Fibroblast of lung (primary cell): ENCODE results near the gene HOXA7. TPM values are rescaled to one million over a fixed set of nuclear protein-coding genes. Genes with fewer than 3 reads are reported as not detected.

Source experiments
- DNase-seq, 2 donors: peaks; one replicate each; pipeline versions ENCODE4 v3.0.0 to v3.0.0-alpha.2; 2010; ENCODE audit warnings: low read depth in 2 of 2
- H2AFZ ChIP-seq: 2 replicates; pipeline ENCODE4 v1.5.1; 2012; ENCODE audit warnings: low read length, control low read depth, inconsistent platforms
- H3K27ac ChIP-seq: 2 replicates; pipeline ENCODE4 v1.5.1; 2011; ENCODE audit warnings: low read length, control low read depth; ENCODE audit not compliant: insufficient read depth
- H3K27me3 ChIP-seq: 2 replicates; pipeline ENCODE4 v1.5.1; 2011; ENCODE audit warnings: mild to moderate bottlenecking, low read length; ENCODE audit not compliant: control insufficient read depth, insufficient read depth
- H3K36me3 ChIP-seq: 2 replicates; pipeline ENCODE4 v1.5.1; 2011; ENCODE audit warnings: low read length; ENCODE audit not compliant: control insufficient read depth, insufficient read depth
- H3K4me1 ChIP-seq: 2 replicates; pipeline ENCODE4 v1.5.1; 2011; ENCODE audit warnings: low read length; ENCODE audit not compliant: control insufficient read depth, insufficient read depth; ENCODE audit errors: extremely low read depth
- H3K4me2 ChIP-seq: 2 replicates; pipeline ENCODE4 v1.5.1; 2011; ENCODE audit warnings: low read length, control low read depth; ENCODE audit not compliant: insufficient read depth; ENCODE audit errors: extremely low read depth
- H3K4me3 ChIP-seq, 4 experiments: fragments of 200-600 bp in 1 of 4; sonication (generic) in 1 of 4; replicated peaks in 1 of 4; 2 replicates each; pipeline ENCODE4 v1.5.1; 2011 to 2016; ENCODE audit warnings: low read length in 4 of 4, low read depth in 3 of 4, mild to moderate bottlenecking in 3 of 4, control low read depth in 2 of 4, inconsistent platforms in 1 of 4, mixed read lengths in 1 of 4; ENCODE audit not compliant: insufficient read depth in 1 of 4; ENCODE audit errors: control extremely low read depth in 1 of 4
- H3K79me2 ChIP-seq: 2 replicates; pipeline ENCODE4 v1.5.1; 2012; ENCODE audit warnings: mild to moderate bottlenecking, low read length, inconsistent platforms; ENCODE audit not compliant: control insufficient read depth, insufficient read depth
- H3K9ac ChIP-seq: 2 replicates; pipeline ENCODE4 v1.5.1; 2011; ENCODE audit warnings: mild to moderate bottlenecking, low read length, control low read depth; ENCODE audit not compliant: insufficient read depth
- H3K9me3 ChIP-seq: 2 replicates; pipeline ENCODE4 v1.5.1; 2012; ENCODE audit warnings: low read depth, low read length; ENCODE audit not compliant: control insufficient read depth, insufficient read depth
- H4K20me1 ChIP-seq: 2 replicates; pipeline ENCODE4 v1.5.1; 2011; ENCODE audit warnings: low read length; ENCODE audit not compliant: control insufficient read depth, insufficient read depth; ENCODE audit errors: extremely low read depth
- EZH2 ChIP-seq: IDR thresholded peaks from 2 replicates; pipeline ENCODE4 v1.5.1; 2012; ENCODE audit warnings: low read length, control low read depth, mild to moderate bottlenecking; ENCODE audit errors: missing control alignments
- polyA plus RNA-seq, 2 donors: library from polyadenylated mRNA; depleted of rRNA in 1 of 2; stranded (reverse) in 1 of 2; unstranded in 1 of 2; fragments of >200 nt; gene quantifications; 2 replicates each; pipeline ENCODE4 v1.2.1, GENCODE V29; 2011 to 2012; ENCODE audit warnings: missing spikeins in 1 of 2
- total RNA-seq: library from RNA; depleted of rRNA; stranded (reverse); fragments of >200 nt; gene quantifications from 2 replicates; pipeline ENCODE4 v1.2.1, GENCODE V29; 2014
- TF ChIP-seq, protein P1 (sequence below), 2 donors: IDR thresholded peaks in 1 of 2; conservative IDR thresholded peaks in 1 of 2; 1 replicate in 1 of 2; 2 replicates in 1 of 2; pipeline ENCODE4 v1.5.1; 2011 to 2012; ENCODE audit warnings: low read length in 2 of 2, control low read depth in 1 of 2, inconsistent platforms in 1 of 2, low read depth in 1 of 2, mild to moderate bottlenecking in 1 of 2

HOXA7 gene
- total and polyA plus RNA-seq, 2 donors (not counting 1 experiment from before 2014, with no cell fraction given) = 1.2 to 5.3 TPM

DNA sequence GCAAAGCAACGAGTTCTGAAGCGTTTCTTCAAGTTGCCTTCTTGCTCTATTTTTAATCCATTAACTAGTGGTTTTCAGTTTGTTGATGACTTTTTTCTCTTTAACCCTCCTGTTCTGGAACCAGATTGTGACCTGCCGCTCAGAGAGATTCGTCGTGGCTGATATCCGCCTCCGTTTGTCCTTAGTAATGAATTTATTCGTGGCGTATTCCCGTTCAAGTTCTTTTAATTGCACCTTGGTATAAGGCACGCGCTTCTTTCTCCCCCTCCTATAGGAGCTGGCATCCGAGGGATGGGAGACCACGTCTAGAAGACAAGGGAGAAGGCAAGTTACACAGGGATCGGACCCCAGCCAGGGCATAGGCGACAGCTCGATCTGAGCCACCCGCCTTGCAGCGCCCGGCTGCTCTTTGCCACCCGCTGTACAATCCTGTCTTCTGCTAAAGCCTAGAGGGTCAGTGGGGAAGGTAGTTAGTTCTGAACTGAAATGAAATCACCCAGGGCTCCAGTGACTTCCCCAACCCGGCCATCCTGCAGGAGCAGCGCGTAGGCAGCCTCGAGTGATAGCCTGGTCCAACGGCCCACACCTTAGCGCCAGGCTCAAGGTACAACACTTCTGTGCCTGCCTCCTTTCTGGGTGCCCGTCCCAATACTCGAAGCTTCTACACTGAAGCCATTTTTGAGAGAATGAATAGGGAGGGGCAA lies 41.8 kb upstream of the HOXA7 start:
- no peak for DNase-seq
- H3K79me2 ChIP-seq = no peaks in the 10 kb centered on the region
- no peak overlapping the region for H3K4me2 ChIP-seq
- no peak overlapping the region for H3K9ac ChIP-seq
- H3K9me3 ChIP-seq = no peaks in the 10 kb centered on the region
- no peak overlapping the region for H3K4me3 ChIP-seq
- no peaks in the 10 kb centered on the region for H3K36me3 ChIP-seq
- no peaks in the 10 kb centered on the region for H3K4me1 ChIP-seq
- TF ChIP-seq EZH2 = peak; percentile 96
- TF ChIP-seq, protein P1, sequence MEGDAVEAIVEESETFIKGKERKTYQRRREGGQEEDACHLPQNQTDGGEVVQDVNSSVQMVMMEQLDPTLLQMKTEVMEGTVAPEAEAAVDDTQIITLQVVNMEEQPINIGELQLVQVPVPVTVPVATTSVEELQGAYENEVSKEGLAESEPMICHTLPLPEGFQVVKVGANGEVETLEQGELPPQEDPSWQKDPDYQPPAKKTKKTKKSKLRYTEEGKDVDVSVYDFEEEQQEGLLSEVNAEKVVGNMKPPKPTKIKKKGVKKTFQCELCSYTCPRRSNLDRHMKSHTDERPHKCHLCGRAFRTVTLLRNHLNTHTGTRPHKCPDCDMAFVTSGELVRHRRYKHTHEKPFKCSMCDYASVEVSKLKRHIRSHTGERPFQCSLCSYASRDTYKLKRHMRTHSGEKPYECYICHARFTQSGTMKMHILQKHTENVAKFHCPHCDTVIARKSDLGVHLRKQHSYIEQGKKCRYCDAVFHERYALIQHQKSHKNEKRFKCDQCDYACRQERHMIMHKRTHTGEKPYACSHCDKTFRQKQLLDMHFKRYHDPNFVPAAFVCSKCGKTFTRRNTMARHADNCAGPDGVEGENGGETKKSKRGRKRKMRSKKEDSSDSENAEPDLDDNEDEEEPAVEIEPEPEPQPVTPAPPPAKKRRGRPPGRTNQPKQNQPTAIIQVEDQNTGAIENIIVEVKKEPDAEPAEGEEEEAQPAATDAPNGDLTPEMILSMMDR (conservative IDR thresholded peaks at IDR 0.05 in 1 of 2, IDR thresholded peaks at IDR 0.05 in 1 of 2; ENCODE audit: low read depth in 1 of 2, low read length in 2 of 2) = no peak
- H3K27me3 ChIP-seq = peaks cover 73% of the 10 kb centered on the region
- no peak overlapping the region for H3K27ac ChIP-seq
- no peaks in the 10 kb centered on the region for H4K20me1 ChIP-seq
- H2AFZ ChIP-seq = no peak overlapping the region

DNA sequence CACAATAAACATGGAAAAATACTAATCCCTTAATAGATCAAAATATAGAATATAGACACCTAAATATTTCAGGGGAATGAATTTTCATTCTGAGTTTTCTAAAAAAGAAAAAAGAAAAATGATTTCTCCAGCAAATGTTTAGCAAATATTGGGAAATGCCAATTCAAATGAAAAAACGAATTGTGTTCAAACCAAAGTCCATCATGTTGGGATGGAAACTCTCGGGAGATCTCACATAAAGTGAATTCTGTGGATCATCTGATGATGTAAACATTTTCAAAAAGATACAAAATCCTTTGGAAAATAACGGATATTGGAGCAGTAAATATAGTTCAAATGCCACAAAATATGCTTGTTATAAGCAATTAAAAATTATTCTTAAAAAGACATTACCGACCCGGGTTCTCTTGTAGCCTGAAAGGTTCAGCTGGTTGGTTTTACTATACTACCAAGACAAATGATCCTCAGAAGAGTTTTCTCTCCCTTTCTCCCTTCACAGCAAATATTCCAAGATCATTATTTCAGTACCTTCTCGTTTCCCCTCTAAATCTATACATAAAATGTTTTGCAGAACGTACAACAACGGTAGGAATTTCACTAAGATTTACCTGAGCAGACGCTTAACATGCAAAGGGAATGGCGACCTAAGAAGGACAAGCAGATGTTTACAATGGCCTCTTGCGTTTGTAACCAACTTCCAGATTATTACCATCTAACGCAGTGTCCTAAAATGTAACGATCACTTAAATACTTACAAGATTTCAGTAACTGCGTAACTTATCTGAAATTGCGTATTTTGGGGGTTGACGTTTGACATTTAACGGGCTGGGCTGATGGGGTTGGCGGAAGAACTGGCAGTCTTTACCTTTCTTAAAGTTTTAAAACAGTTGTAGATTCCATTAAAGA lies 40.9 kb upstream of the HOXA7 start:
- TF ChIP-seq EZH2 = no peak
- TF ChIP-seq, protein P1 (conservative IDR thresholded peaks at IDR 0.05 in 1 of 2, IDR thresholded peaks at IDR 0.05 in 1 of 2; ENCODE audit: low read depth in 1 of 2, low read length in 2 of 2) = no peak
- Histone ChIP-seq H3K4me2 (no peak overlapping the region), H3K4me3 (no peak overlapping the region), H3K9me3 (no peaks in the 10 kb centered on the region), H3K27ac (no peak overlapping the region), H3K4me1 (no peaks in the 10 kb centered on the region), H2AFZ (no peak overlapping the region), H3K79me2 (no peaks in the 10 kb centered on the region), H3K36me3 (no peaks in the 10 kb centered on the region), H3K27me3 (peaks cover 71% of the 10 kb centered on the region), H3K9ac (no peak overlapping the region), H4K20me1 (no peaks in the 10 kb centered on the region)
- DNase-seq = no peak

DNA sequence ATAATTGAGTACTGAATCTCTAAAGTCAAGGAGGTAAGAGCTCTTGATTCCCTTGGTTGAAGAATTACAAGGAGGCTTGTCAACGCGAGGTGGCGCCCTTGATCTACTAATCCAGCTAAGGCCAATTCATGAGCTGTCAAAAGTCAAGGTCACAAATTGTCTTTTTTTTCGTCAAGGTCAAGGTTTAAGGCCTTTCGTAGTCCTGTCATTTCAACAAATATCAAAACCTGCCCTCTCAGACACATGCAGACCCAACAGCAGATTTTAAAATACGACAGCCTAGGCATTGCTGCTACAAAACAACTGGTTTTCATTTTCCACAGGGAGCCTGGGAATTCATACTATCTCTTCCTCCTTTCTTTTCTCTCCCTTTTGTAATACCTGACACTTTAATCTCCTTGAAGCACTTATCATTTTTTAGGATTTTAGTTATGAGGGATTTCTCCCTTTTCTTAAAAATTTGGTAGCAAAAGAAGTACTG lies 39.9 kb upstream of the HOXA7 start:
- H3K9ac ChIP-seq = no peak overlapping the region
- no peak overlapping the region for H3K4me2 ChIP-seq
- H3K9me3 ChIP-seq = no peaks in the 10 kb centered on the region
- no peak overlapping the region for H3K4me3 ChIP-seq
- H3K27ac ChIP-seq = no peak overlapping the region
- H4K20me1 ChIP-seq = no peaks in the 10 kb centered on the region
- H3K27me3 ChIP-seq = peaks cover 71% of the 10 kb centered on the region
- TF ChIP-seq EZH2 = no peak
- TF ChIP-seq, protein P1 (conservative IDR thresholded peaks at IDR 0.05 in 1 of 2, IDR thresholded peaks at IDR 0.05 in 1 of 2; ENCODE audit: low read depth in 1 of 2, low read length in 2 of 2) = peak; percentile 81 to 88
- no peak overlapping the region for H2AFZ ChIP-seq
- H3K4me1 ChIP-seq = no peaks in the 10 kb centered on the region
- peak; percentile 52 to 83 for DNase-seq
- H3K79me2 ChIP-seq = no peaks in the 10 kb centered on the region
- no peaks in the 10 kb centered on the region for H3K36me3 ChIP-seq
